Fibroblast of the aortic adventitia (primary cell): ENCODE data around the gene RAB3B. TPM values are rescaled to one million over a fixed set of nuclear protein-coding genes. Genes with fewer than 3 reads are reported as not detected.
"Not testable (repeated sequence)": the region's sequence is repeated elsewhere in the genome, so short reads cannot be mapped to it uniquely, and the experiment has no call there.

Source experiments
- DNase-seq: peaks from one replicate; pipeline ENCODE4 v3.0.0-alpha.2; 2010; ENCODE audit warnings: low read depth
- H3K4me3 ChIP-seq: 2 replicates; pipeline ENCODE4 v1.5.1; 2011; ENCODE audit warnings: low read depth, mild to moderate bottlenecking, control low read depth, low read length, moderate library complexity
- CTCF ChIP-seq: IDR thresholded peaks from 2 replicates; pipeline ENCODE4 v1.5.1; 2011; ENCODE audit warnings: mild to moderate bottlenecking, low read length, control low read depth, inconsistent platforms; ENCODE audit not compliant: insufficient read depth
- total RNA-seq: library from RNA; depleted of rRNA; stranded (reverse); fragments of >200 nt; gene quantifications from 2 replicates; pipeline ENCODE4 v1.2.3, GENCODE V29; 2012; ENCODE audit warnings: low replicate concordance

RAB3B gene
- total RNA-seq, 1 donor = 63.4 TPM

GRCh38 chr1:51899022-51899421 is 91.5 kb downstream of the RAB3B start:
- TF ChIP-seq CTCF = no peak
- no peak for DNase-seq
- no peak overlapping the region for H3K4me3 ChIP-seq

- DNase-seq = peak; percentile 88
- no peak overlapping the region for H3K4me3 ChIP-seq
- TF ChIP-seq CTCF = no peak
Observed at GRCh38 chr1:51898090-51898734, 92.3 kb downstream of the RAB3B start.

- H3K4me3 ChIP-seq = no peak overlapping the region
- peak; percentile 94 for DNase-seq
- TF ChIP-seq CTCF = no peak
Observed at GRCh38 chr1:51897699-51898031, 92.8 kb downstream of the RAB3B start.

- DNase-seq, H3K4me3 ChIP-seq: not testable (repeated sequence)
Observed at GRCh38 chr1:51894748-51895147, 95.8 kb downstream of the RAB3B start.

- no peak for TF ChIP-seq CTCF
- peak within 1 kb of the TSS; percentile 99 for H3K4me3 ChIP-seq
- peak; percentile 100 for DNase-seq
Observed at GRCh38 chr1:51878616-51879336, 111.7 kb downstream of the RAB3B start, which contains the start of gene NRDC. NRDC (minus strand) TSS chr1:51878727; CDS start chr1:51878615, 112 bp downstream.

GRCh38 chr1:51878308-51878615 is 112.2 kb downstream of the RAB3B start:
- DNase-seq = no peak
- peak overlapping the region; percentile 99 for H3K4me3 ChIP-seq
- TF ChIP-seq CTCF = no peak

GRCh38 chr1:51877434-51878307 is 112.8 kb downstream of the RAB3B start:
- peak; percentile 46 for DNase-seq
- peak overlapping the region; percentile 99 for H3K4me3 ChIP-seq
- TF ChIP-seq CTCF = no peak
